Right ventricle myocardium superior (tissue), 1 donor: Measurements from ENCODE around the gene PRKCZ. TPM values are rescaled to one million over a fixed set of nuclear protein-coding genes. Genes with fewer than 3 reads are reported as not detected.
"Not testable (repeated sequence)": the region's sequence is repeated elsewhere in the genome, so short reads cannot be mapped to it uniquely, and the experiment has no call there.

Experiments used
- ATAC-seq: fragments of 200-7000 bp; cut with Tn5 transposase; one replicate; pipeline ENCODE4 v1.9.1; 2020; ENCODE audit warnings: mild to moderate bottlenecking; ENCODE audit not compliant: poor library complexity
- DNase-seq: peaks from one replicate; pipeline ENCODE4 v3.0.0-alpha.2; 2020
- intact Hi-C: fragments of 100-400 bp; cut with DNase I; formaldehyde crosslinking; loops from one replicate; pipeline ENCODE4 v1.11.2; 2022
- total RNA-seq: library from RNA; stranded (reverse); fragmentation: NEBNext Ultra II Directional; extraction: Animal tissue kit (Norgen Biotek cat#: 25700); gene quantifications from one replicate; pipeline ENCODE4 v1.2.1, GENCODE V29; 2021
- donor health status: DM: no; HTN: yes; CAD: no; lungs with severe emphysema.

The PRKCZ gene
- total RNA-seq, 1 donor from 2014 or later, result 13.5 TPM

DNA sequence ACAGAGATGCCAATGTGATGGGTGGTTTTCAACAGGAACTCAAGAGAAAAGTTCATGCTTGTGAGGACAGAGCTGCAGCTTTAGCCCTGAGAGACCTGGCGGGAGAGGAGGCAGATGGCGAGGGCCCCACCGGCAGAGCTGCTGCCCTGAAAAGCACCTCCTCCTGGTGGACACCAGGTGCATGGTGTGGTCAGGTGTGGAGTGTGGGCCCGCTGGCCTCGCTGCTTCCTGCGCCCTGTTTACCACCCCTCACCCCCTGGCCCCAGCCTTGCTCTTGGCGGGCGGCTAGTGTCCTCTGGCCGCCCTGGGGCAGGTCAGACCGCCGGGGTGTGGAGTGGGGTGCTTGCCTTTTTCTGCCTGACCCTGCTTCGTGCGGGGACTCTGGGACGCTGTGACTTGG is 42.8 kb downstream of the PRKCZ start:
- intact Hi-C loops, result no loop called here
- ATAC-seq (no peak), DNase-seq (no peak)

DNA sequence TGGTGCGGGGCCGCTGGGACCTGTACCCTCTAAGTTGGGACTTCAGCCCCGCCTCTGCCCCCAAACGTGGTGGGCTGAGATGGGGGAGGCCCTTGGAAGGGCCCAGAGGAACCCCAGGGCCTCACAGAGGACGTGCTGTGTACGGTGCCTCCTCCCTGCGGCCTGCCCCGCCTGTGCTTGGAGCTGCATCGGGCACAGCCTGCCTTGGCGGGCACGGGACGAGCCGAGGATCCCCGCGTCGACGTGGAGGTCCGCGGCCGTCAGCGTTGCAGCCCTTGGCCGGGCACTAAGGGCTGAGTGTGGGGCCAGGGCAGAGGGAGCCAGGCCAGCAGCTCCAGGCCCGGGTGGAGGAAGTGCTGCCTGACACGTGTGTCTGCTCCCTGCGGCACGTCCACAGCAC is 43.4 kb downstream of the PRKCZ start:
- no peak for ATAC-seq
- DNase-seq, result no peak
- intact Hi-C loops, result no loop called here

DNA sequence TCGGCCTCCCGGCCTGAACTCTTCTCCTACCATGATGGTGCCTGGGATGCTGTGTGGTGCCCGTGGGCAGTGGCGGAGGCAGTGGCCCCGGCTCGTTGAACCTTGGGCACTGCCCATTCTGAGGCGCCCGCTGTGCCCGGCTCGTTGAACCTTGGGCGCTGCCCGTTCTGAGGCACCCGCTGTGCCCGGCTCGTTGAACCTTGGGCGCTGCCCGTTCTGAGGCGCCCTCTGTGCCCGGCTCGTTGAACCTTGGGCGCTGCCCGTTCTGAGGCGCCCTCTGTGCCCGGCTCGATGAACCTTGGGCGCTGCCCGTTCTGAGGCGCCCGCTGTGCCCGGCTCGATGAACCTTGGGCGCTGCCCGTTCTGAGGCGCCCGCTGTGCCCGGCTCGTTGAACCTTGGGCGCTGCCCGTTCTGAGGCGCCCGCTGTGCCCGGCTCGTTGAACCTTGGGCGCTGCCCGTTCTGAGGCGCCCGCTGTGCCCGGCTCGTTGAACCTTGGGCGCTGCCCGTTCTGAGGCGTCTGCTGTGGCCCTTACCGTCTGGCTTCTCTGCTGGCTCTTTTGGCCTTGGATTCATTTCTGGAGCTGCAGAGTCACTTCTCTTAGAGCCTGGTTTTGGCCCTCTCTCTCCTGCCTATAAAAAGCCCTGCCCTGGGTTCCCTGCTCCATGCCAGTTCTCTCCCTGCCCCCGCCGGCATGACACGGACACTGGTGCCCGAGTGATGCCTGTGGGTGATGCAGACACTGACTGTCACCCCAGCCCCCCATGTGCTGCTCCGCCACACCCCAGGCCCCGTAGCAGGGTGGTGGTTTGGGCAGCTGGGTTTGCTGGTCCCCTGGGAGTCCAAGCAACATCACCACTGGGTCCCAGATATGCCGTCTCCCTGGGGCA is 44.3 kb downstream of the PRKCZ start:
- DNase-seq, intact Hi-C loops: not testable (repeated sequence)
- peak; percentile 69 for ATAC-seq

DNA sequence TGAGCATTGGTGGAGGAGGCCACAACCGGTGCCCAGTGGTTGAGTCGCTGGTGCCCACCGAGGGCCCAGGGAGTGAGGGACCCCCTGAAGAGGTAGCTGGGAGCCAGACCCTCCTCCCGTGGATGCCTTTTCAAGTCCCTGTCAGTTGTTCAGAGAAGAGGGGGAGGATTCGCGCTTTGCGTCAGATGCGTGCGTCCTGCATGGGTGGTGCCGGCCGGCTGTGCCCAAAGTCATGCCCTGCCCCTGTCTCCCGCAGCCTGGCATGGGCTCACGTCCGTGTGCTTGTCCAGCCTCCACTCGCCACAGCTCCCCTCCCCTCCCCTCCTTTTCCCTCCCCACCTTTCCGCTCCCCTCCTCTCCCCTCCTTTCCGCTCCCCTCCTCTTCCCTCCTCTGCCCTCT is 45.2 kb downstream of the PRKCZ start:
- ATAC-seq, result no peak
- no peak for DNase-seq
- intact Hi-C loops, result no loop called here

DNA sequence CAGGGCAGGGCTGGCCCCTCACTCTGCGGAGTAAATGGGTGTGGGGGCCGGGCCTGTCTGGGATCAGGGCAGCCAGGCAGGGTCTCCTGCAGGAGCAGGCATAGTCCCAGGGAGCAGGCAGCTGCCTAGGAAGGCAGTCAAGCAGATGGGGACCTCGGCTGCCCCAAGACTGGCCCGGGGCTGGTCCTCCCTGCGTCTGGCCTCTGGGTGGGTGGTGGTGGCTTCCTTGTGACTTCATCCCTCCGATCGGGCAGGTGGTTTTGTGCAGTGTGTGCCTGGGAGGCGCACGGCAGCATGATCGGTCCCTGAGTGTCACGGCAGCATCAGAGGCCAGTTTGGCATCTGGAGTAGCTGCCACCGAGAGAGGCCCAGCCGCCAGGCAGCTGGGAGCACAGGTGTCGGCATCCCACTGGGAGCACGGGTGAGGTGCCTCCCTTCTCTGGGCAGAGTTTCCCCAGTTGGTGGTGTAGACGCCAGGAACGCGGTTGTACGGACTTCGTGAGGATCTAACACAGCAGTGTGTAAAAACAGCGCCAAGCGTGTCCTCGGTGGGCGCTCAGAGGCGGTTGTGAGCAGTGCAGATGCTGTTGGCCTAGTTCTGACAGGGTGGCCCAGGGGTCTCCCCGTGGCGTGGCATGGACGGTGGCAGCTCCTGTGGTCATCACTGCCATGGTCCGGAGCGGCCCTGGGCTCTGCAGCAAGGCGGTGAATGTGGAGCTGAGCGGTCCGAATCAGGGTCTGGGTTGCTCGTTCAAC is 45.9 kb downstream of the PRKCZ start:
- intact Hi-C loops, result no loop called here
- ATAC-seq, result no peak
- DNase-seq, result no peak

DNA sequence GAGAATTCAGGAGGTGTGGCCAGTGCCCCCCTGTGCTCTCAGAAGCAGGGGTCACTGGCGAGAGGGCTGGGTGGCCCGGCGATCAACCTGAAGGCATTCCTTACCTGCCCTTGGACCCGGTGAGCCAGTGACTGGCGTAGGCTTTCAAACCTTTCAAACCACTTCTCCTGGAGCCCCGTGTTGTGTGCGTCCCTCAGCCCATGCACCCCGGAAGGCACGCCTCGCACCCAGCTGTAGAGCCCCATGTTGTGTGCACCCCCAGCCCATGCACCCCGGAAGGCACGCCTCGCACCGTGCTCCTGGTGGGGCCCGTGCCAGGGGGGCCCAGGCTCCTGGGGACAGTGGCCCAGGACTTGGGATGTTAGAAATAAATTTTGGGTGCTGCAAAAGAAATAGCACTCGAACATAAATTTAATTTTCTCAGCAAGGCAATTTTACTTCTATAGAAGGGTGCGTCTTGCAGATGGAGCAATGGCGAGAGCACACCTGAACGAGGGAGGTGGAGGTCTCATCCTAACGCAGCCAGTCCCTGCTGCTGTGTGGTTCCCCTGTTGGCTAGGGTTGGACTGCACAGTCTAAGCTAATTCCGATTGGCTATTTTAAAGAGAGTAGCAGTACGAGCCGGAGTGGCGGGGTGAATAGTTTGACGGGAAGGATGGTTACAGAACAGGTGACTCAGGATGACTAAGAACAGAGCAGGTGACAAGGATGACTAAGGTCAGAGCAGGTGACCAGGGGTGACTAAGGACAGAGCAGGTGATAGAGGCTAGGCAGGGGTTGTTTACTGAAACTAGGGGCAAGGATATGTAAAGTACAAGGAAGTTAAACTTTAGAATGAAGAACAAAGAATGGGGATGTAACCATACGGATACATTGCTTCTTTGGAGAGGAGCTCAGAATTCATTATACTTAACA is 47.4 kb downstream of the PRKCZ start:
- ATAC-seq (no peak), DNase-seq (no peak)
- intact Hi-C loops, result no loop called here

DNA sequence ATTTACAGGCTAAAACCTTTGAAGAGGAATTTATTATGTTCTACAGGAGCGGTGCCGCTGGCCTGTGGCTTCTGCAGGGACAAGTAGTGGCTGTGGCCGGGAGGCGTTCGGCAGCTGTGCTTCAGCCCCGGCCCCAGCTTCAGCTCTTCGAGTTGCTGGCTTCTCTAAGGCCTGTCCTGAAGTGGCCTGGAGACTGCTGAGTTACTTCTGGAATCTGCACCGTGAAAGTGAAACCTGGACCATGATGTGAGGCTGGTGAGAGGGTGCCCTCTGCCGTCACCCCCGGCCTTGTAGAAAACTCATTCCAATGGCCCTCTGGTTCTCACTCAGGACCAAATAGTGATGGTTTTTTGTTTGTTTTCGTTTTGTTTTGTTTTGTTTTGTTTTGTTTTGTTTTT is 48.1 kb downstream of the PRKCZ start:
- DNase-seq, result peak; percentile 36
- ATAC-seq, result peak; percentile 63
- intact Hi-C loops, result no loop called here

DNA sequence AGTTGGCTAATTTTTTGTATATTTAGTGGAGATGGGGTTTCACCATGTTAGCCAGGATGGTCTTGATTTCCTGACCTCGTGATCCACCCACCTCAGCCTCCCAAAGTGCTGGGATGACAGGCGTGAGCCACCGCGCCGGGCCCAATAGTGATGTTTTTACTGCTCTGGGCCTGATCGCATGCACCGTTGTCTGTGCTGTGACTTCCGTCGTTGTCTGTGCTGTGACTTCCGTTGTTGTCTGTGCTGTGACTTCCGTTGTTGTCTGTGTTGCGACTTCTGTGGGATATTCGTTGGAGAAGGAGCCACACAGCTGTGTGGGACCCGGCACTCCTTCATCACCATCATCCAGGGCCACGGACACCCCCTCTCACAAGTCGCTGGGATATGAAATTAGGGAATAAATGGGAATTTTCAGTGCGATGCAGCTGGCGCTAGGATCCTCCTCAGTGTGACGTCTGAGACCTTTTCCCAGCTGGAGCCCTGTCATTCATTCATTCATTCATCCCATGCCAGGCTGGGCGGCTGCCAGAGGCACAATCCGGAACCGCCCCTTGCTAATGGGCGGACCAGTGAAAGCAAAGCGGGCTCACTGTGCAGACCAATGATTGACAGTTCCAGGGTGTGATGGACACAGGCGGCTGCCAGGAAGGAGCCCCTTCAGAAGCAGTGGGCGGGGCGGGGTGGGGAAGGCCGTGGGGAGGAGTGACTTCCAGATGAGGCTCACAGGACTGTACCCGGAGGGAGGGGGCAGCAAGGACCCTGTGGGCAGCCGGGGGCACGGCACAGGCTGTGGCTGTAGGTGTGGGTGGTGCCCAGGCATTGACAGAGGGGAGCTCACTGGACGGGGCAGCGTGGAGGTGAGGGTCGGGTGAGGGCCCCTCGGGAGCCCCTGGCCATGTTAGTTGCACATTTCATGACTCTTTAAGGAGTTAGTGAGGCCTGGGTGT is 48.9 kb downstream of the PRKCZ start:
- intact Hi-C loops, result no loop called here
- ATAC-seq (no peak), DNase-seq (peak; percentile 32)

DNA sequence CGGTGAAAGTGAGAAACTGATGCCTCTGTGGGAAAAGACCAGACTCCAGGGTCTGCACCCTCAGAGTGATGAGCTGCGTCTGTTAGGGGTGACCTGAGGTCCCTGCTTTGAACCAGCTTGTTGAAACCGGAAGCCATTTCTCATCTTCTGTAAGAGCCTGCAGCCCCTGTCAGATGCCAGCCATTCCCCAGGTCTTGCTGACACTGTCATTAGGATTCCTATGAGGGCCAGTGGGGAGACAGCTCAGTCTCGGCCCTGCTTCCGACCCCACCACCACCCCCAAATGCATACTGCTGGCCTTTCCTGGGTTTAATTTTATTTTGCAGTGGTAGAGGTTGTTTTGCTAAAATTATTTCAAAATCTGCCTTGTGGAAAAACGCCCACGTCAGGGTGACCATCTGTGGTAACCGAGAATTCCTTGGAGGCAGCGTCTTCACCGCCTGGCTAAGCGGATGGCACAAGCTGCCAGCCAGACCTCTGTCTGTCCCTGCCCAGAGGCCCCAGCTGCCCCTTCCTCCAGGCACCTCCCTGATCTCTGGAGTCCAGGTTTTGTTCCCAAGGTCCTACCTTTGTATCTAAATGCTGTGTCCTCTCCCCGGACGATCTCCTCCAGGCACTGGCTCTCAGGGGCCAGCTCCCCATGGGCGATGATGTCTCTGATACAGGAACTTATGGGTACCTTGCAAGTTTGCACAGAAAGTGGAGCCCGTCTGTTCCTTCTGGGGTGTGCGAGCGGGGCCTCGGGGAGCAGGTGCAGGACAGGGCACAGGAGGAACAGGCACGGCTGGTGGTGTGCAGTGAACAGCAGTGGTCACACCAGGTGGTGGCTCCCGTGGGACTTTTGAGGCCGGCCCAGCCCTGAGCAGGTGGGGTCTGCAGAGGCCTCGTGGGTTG is 49.9 kb downstream of the PRKCZ start:
- intact Hi-C loops, result no loop called here
- ATAC-seq (no peak), DNase-seq (peak; percentile 22)

DNA sequence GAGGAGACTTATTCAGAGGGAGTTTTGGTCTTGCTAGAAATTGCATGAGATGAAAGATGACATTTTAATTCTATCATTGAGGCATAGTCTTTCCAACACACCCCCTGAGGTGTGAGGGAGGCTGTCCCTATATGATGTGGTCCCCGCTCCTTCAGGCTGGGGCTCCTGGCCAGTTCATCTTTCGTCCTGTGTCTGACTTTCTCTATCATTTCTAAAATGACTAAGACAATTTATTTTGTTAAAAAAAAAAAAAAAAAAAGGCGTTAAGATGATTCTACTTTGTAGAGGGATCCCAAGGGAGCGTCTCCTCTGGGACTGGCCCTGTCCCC is 50.5 kb downstream of the PRKCZ start:
- DNase-seq, result peak; percentile 3
- intact Hi-C loops, result no loop called here
- no peak for ATAC-seq

DNA sequence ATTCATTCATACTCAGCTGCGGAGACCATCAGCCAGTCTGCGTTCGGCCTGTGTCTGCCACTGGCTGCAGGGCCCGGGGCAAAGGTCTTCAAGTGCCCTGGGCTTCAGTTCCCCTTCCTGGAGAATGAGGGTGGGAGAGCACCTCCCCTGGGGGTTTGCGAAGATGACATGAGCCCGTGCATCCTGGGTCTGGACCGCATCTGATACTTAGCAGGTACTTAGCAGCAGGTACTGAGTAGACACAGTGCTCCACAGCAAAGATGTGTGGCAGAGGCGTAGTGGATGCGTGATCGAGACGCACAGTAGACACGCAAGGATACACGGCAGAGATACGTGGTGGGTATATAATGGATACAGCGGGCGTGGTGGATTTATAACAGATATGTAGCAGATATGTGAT is 51.3 kb downstream of the PRKCZ start:
- DNase-seq (peak; percentile 9), ATAC-seq (no peak)
- intact Hi-C loops, result no loop called here

DNA sequence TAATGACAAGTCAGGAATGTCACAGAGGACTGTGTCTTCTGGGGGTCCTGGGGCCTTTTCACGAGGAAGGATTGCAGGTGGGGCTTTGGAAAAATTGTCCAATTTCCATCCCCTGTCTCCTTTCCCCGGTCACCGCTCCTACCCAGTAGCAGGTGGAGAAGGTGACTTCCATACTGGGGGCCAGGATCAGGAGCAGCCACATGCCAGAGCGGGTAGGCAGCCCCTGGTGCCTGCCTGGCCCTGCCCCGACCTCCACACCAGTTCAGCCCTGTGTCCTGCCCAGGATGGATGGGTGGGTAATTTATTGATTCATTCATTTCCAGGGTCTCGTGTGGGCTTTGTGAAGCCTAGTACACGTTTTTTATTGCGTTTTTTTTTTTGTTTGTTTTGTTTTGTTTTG is 51.7 kb downstream of the PRKCZ start:
- ATAC-seq (no peak), DNase-seq (no peak)
- intact Hi-C loops, result no loop called here

DNA sequence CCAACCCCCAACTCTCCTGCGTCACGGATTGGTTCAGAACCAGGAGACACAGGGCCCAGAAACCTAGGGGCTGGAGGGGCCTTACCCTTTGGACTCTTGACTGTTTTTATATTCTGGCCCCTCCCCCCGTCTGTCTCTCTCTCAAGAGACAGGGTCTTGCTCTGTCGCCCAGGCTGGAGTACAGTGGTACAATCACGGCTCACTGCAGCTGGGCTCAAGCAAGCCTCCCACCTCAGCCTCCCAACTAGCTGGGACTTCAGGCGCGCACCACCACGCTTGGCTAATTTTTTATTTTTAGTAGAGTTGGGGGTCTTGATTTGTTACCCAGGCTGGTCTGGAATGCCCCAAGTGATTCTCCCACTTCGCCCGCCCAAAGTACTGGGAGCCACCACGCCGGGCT is 52.5 kb downstream of the PRKCZ start:
- intact Hi-C loops, result no loop called here
- DNase-seq, result no peak
- no peak for ATAC-seq

DNA sequence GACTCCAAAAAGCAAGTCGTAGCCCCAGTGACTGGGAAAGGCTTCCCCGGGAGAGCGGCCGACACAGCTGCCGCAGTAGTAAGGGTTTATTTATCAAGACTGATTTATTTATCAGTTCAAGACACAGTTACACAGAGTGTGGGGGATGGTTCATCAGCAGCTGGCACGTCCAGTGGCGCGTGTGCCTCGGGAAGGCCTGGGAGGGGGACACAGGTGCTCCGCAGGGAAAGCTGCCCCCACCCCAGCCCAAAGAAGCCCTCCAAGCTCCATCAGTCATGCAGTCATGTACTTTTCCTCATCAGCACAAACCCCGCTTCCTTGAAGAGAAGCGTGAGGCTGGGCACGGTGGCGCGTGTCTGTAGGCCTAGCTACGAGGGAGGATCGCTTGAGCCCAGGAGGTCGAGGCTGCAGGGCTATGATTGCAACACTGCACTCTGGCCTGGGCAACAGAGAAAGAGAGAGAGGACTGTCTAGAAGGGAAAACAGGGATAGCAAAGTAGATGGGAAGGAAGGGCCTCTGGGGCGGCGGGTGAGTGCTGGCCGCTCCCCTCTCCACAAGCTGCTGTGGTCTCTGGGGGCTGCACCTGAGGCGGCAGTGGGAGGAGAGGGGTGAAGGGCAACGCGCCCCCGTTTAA is 53.2 kb downstream of the PRKCZ start:
- DNase-seq, result peak; percentile 22
- intact Hi-C loops, result no loop called here
- ATAC-seq, result no peak

DNA sequence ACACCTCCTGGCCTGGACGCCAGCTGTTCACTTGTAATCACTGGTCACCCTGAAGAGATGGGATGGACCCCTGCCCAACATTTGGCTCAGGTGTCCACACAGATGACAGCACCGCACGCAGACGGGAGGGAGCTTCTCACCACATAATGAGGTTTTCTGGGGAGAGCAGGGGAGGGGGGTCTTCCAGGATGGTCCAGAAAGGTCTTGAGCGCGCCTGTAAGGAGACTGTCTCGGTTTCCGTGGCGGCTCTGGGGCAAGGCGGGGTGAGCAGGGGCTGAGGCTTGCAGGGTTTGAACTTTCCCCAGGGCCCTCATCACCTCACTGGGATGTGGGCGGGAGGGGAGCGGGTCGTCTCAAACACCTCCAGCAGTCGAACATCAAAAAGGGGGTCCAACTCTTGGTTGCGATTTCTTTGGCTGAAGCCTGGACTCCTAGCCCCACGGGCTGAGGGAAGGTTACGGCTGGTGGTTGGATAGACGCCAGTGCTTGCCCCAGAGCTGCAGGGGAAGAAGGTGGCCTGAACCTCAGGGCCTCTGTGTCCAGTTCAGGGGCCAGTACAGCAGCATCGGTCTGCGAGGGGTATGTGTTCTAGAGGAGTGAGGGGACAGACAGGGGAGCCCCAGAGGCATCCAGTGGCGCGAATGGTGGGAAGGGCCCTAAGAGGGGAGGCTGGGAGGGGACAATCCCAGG is 53.8 kb downstream of the PRKCZ start:
- intact Hi-C loops, result no loop called here

More for the DNA sequence above, 53.8 kb downstream of the PRKCZ start:
- DNase-seq, result peak; percentile 16
- no peak for ATAC-seq
